ENCODE measurements around the gene CDCA8. TPM values are rescaled to one million over a fixed set of nuclear protein-coding genes. Genes with fewer than 3 reads are reported as not detected.

Gene CDCA8
- total and polyA plus RNA-seq, 9 of the 15 experiments (the other 6 are each of a cell fraction or from before 2014, with no cell fraction given): 26.4 to 148 (median 81.8) TPM

GRCh38 chr1:37739222-37739621 is 46.9 kb downstream of the CDCA8 start (continued):
- TF ChIP-seq E4F1 (CRISPR knock-in tag; IDR thresholded peaks at IDR 0.05; ENCODE audit: borderline replicate concordance) (no peak), TBL1XR1 (IDR thresholded peaks at IDR 0.05; ENCODE audit: low read length in 2 of 2) (no peak)

- Histone ChIP-seq H3K27ac (ENCODE audit: extremely low read depth, low read depth, low read length) (no peak overlapping the region), H3K79me2 (ENCODE audit: control insufficient read depth, insufficient read depth, low read length) (no peaks in the 10 kb centered on the region), H2AFZ (ENCODE audit: low read depth, low read length) (no peak overlapping the region), H3K4me1 (replicated peaks in 1 of 2; ENCODE audit: control insufficient read depth in 2 of 2, insufficient read depth in 2 of 2, low read length in 2 of 2) (no peaks in the 10 kb centered on the region), H3K4me3 (no peak overlapping the region), H3K9me3 (replicated peaks; ENCODE audit: control insufficient read depth, insufficient read depth, low read depth, low read length) (no peaks in the 10 kb centered on the region), H4K20me1 (replicated peaks; ENCODE audit: control insufficient read depth, insufficient read depth, low read length) (0 out of 2 replicates have a peak, but pooled peaks cover 2% of the 10 kb centered on the region), H3K9me1 (ENCODE audit: control insufficient read depth, insufficient read depth, low read length) (no peaks in the 10 kb centered on the region), H3K36me3 (ENCODE audit: control insufficient read depth, insufficient read depth, low read length) (no peaks in the 10 kb centered on the region), H3K9ac (ENCODE audit: insufficient read depth in 1 of 2, low read depth in 2 of 2, low read length in 2 of 2) (no peak overlapping the region), H3K27me3 (ENCODE audit: control insufficient read depth in 2 of 2, insufficient read depth in 2 of 2, low read length in 2 of 2) (peaks cover 14 to 22% of the 10 kb centered on the region in 2 experiments; a peak in 4 of 5 replicates), H3K4me2 (ENCODE audit: insufficient read depth, low read length) (no peak overlapping the region)
- in situ Hi-C loops (cut with MboI): no loop called here
- WGBS (ENCODE audit: insufficient coverage, low coverage, missing lambda C conversion rate): 1% methylated on average over 9 of the region's 9 CpGs
- ChIA-PET POLR2A (interaction anchor here (0.6 to 2.1 kb wide), 7 partner anchors 9 to 181 kb away, joined by 3 to 8 read pairs (median 4); no protein-coding TSS in a partner anchor), CTCF (ENCODE audit: low intra/inter-chr PET ratio) (interaction anchor here (0.6 kb wide), 1 partner anchor 1796 kb away, joined by 3 read pairs; no protein-coding TSS in a partner anchor)
- DNase-seq (ENCODE audit: extremely low read depth in 1 of 4, low spot score in 3 of 4) (no peak), FAIRE-seq (no peak), ATAC-seq (no peak)
- BruUV-seq (replicated peaks): no TSS peak
- intact Hi-C loops (cut with micrococcal nuclease): no loop called here
- TF ChIP-seq ZSCAN32 (CRISPR knock-in tag; IDR thresholded peaks at IDR 0.05): no peak
- TF ChIP-seq SRSF3 (IDR thresholded peaks at IDR 0.05; ENCODE audit: insufficient read depth, low read length): no peak
- TF ChIP-seq CTCF (IDR thresholded peaks at IDR 0.05 in 2 of 3, conservative IDR thresholded peaks at IDR 0.05 in 1 of 3; ENCODE audit: insufficient read depth in 2 of 3, low read depth in 1 of 3, low read length in 3 of 3): no peak
- no peak for TF ChIP-seq KHSRP (IDR thresholded peaks at IDR 0.05)
- TF ChIP-seq ZNF592 (IDR thresholded peaks at IDR 0.05): no peak
- no peak for TF ChIP-seq ZBTB17 (CRISPR knock-in tag; IDR thresholded peaks at IDR 0.05)
- TF ChIP-seq HMG20B (CRISPR knock-in tag; IDR thresholded peaks at IDR 0.05): no peak
- no peak for TF ChIP-seq RB1 (IDR thresholded peaks at IDR 0.05; ENCODE audit: low read depth)
- no peak for TF ChIP-seq LEF1 (IDR thresholded peaks at IDR 0.05)
- TF ChIP-seq ZNF253 (CRISPR knock-in tag; conservative IDR thresholded peaks at IDR 0.05): no peak
- no peak for TF ChIP-seq ZFP1 (CRISPR knock-in tag; IDR thresholded peaks at IDR 0.05)
- no peak for TF ChIP-seq ZNF717 (CRISPR knock-in tag; IDR thresholded peaks at IDR 0.05)
These were observed 48.8 kb downstream of the CDCA8 start for GRCh38 chr1:37741130-37741529.

Data from K562 (cell line).